Osteoblast (primary cell): Measurements from ENCODE around the gene AOPEP. TPM values are rescaled to one million over a fixed set of nuclear protein-coding genes. Genes with fewer than 3 reads are reported as not detected.

Experiments used
- DNase-seq: peaks from one replicate; pipeline ENCODE4 v3.0.0; 2011; ENCODE audit warnings: low spot score, mixed read lengths; ENCODE audit not compliant: insufficient read length; ENCODE audit errors: missing footprints
- H2AFZ ChIP-seq: 2 replicates; pipeline ENCODE4 v1.6.0; 2011; ENCODE audit warnings: mild to moderate bottlenecking, low read length
- H3K27ac ChIP-seq: 2 replicates; pipeline ENCODE4 v1.5.1; 2011; ENCODE audit warnings: mild to moderate bottlenecking, low read depth, low read length, moderate library complexity
- H3K27me3 ChIP-seq: 2 replicates; pipeline ENCODE4 v1.6.0; 2012; ENCODE audit warnings: mild to moderate bottlenecking, control low read depth, inconsistent platforms, low read length, moderate library complexity; ENCODE audit not compliant: insufficient read depth
- H3K36me3 ChIP-seq: 2 replicates; pipeline ENCODE4 v1.5.1; 2011; ENCODE audit warnings: mild to moderate bottlenecking, low read length, control low read depth, moderate library complexity; ENCODE audit not compliant: insufficient read depth
- H3K4me1 ChIP-seq: 2 replicates; pipeline ENCODE4 v1.5.1; 2011; ENCODE audit warnings: mild to moderate bottlenecking, low read length, control low read depth, moderate library complexity; ENCODE audit not compliant: insufficient read depth
- H3K4me2 ChIP-seq: 2 replicates; pipeline ENCODE4 v1.6.0; 2011; ENCODE audit warnings: mild to moderate bottlenecking, low read length; ENCODE audit not compliant: insufficient read depth
- H3K4me3 ChIP-seq: fragments of 200-600 bp; sonication (generic); 3 replicates; pipeline ENCODE4 v1.5.1; 2012; ENCODE audit warnings: mild to moderate bottlenecking, low read length, inconsistent platforms; ENCODE audit not compliant: insufficient read depth
- H3K79me2 ChIP-seq: 2 replicates; pipeline ENCODE4 v1.6.0; 2012; ENCODE audit warnings: mild to moderate bottlenecking, low read length, control low read depth, inconsistent platforms; ENCODE audit not compliant: insufficient read depth
- H3K9me3 ChIP-seq: 2 replicates; pipeline ENCODE4 v1.5.1; 2011; ENCODE audit warnings: low read depth, low read length, control low read depth
- H4K20me1 ChIP-seq: 2 replicates; pipeline ENCODE4 v1.6.0; 2012; ENCODE audit warnings: mild to moderate bottlenecking, low read length, control low read depth; ENCODE audit not compliant: insufficient read depth
- total RNA-seq: library from RNA; depleted of rRNA; stranded (reverse); fragments of >200 nt; gene quantifications from 2 replicates; pipeline ENCODE4 v1.2.3, GENCODE V29; 2012
- TF ChIP-seq, protein P1 (sequence below): IDR thresholded peaks from 2 replicates; pipeline ENCODE4 v1.5.1; 2011; ENCODE audit warnings: mild to moderate bottlenecking, low read depth, low read length, moderate library complexity; ENCODE audit errors: extremely low read depth

Gene AOPEP
- total RNA-seq, 1 donor = 131 TPM

DNA sequence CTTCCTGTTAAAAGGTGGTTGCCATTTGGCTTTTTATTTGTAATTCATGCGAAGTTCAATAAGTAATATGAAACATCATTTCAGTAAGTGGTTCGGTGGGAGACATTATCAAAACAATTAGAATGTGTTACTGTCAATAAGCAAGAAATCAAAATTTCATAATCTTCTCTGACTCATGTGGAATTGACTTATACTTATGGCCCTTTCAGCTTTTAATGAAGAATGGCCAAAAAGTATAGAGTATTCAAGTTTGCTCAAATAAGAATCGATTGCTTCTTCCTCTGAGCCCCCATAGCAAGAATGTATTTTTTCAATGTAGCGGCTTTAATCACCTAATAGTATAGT is 174.5 kb downstream of the AOPEP start:
- H3K27ac ChIP-seq = peak overlapping the region; percentile 98
- H3K27me3 ChIP-seq = no peaks in the 10 kb centered on the region

GRCh38 chr9:94903961-94904421 is 177.5 kb downstream of the AOPEP start:
- Histone ChIP-seq H3K4me2 (peak overlapping the region; percentile 63), H4K20me1 (no peaks in the 10 kb centered on the region), H3K4me3 (peak overlapping the region; percentile 22), H3K36me3 (no peaks in the 10 kb centered on the region), H3K27me3 (no peaks in the 10 kb centered on the region), H2AFZ (peak overlapping the region; percentile 10), H3K9me3 (no peaks in the 10 kb centered on the region), H3K79me2 (peaks cover 3% of the 10 kb centered on the region), H3K27ac (peak overlapping the region; percentile 78), H3K4me1 (peaks cover 70% of the 10 kb centered on the region)
- DNase-seq = no peak
- TF ChIP-seq, protein P1, sequence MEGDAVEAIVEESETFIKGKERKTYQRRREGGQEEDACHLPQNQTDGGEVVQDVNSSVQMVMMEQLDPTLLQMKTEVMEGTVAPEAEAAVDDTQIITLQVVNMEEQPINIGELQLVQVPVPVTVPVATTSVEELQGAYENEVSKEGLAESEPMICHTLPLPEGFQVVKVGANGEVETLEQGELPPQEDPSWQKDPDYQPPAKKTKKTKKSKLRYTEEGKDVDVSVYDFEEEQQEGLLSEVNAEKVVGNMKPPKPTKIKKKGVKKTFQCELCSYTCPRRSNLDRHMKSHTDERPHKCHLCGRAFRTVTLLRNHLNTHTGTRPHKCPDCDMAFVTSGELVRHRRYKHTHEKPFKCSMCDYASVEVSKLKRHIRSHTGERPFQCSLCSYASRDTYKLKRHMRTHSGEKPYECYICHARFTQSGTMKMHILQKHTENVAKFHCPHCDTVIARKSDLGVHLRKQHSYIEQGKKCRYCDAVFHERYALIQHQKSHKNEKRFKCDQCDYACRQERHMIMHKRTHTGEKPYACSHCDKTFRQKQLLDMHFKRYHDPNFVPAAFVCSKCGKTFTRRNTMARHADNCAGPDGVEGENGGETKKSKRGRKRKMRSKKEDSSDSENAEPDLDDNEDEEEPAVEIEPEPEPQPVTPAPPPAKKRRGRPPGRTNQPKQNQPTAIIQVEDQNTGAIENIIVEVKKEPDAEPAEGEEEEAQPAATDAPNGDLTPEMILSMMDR = no peak

More for the DNA sequence above, 174.5 kb downstream of the AOPEP start:
- H3K4me2 ChIP-seq = peak overlapping the region; percentile 85
- H3K4me3 ChIP-seq = peak overlapping the region; percentile 21
- H3K9me3 ChIP-seq = no peaks in the 10 kb centered on the region
- H2AFZ ChIP-seq = no peak overlapping the region
- peaks cover 53% of the 10 kb centered on the region for H3K4me1 ChIP-seq
- TF ChIP-seq, protein P1 = no peak
- no peaks in the 10 kb centered on the region for H4K20me1 ChIP-seq
- no peak for DNase-seq
- H3K79me2 ChIP-seq = no peaks in the 10 kb centered on the region
- no peaks in the 10 kb centered on the region for H3K36me3 ChIP-seq

- no peaks in the 10 kb centered on the region for H3K36me3 ChIP-seq
- H3K27ac ChIP-seq = peak overlapping the region; percentile 78
- H3K27me3 ChIP-seq = no peaks in the 10 kb centered on the region
- peaks cover 3% of the 10 kb centered on the region for H3K79me2 ChIP-seq
- TF ChIP-seq, protein P1 = no peak
- no peaks in the 10 kb centered on the region for H4K20me1 ChIP-seq
- DNase-seq = no peak
- no peak overlapping the region for H2AFZ ChIP-seq
- peak overlapping the region; percentile 63 for H3K4me2 ChIP-seq
- peak overlapping the region; percentile 0 for H3K4me3 ChIP-seq
- H3K4me1 ChIP-seq = peaks cover 68% of the 10 kb centered on the region
- H3K9me3 ChIP-seq = no peaks in the 10 kb centered on the region
Measured at GRCh38 chr9:94904806-94905205, 178.3 kb downstream of the AOPEP start.

GRCh38 chr9:94905606-94906005 is 179.1 kb downstream of the AOPEP start:
- H3K36me3 ChIP-seq = no peaks in the 10 kb centered on the region
- H3K27me3 ChIP-seq = no peaks in the 10 kb centered on the region
- no peaks in the 10 kb centered on the region for H4K20me1 ChIP-seq
- no peak overlapping the region for H3K4me2 ChIP-seq
- no peaks in the 10 kb centered on the region for H3K9me3 ChIP-seq
- no peak overlapping the region for H2AFZ ChIP-seq
- peaks cover 6% of the 10 kb centered on the region for H3K79me2 ChIP-seq
- no peak overlapping the region for H3K27ac ChIP-seq
- H3K4me1 ChIP-seq = peaks cover 60% of the 10 kb centered on the region
- no peak for DNase-seq
- no peak overlapping the region for H3K4me3 ChIP-seq
- TF ChIP-seq, protein P1 = no peak
